OCI-LY7 (cell line): ENCODE results near the gene KCNA1. TPM values are rescaled to one million over a fixed set of nuclear protein-coding genes. Genes with fewer than 3 reads are reported as not detected.

Source experiments
- BruUV-seq: library from RNA; stranded (reverse); fragments of 400-500 nt; replicated peaks from 2 replicates; lab custom pipeline; 2021; lab: Mats Ljungman, UMichigan
- CTCF ChIA-PET: fragments of 300-600 bp; sonication (Branson Sonifier 250); formaldehyde crosslinking; loops from one replicate; lab custom pipeline; 2022; ENCODE audit warnings: antibody characterized with exemption; ENCODE audit not compliant: unreplicated experiment; lab: Charles Lee
- POLR2A ChIA-PET: fragments of 300-600 bp; sonication (Branson Sonifier 250); formaldehyde crosslinking; loops from one replicate; lab custom pipeline; 2022; ENCODE audit warnings: antibody characterized with exemption; lab: Charles Lee
- DNase-seq: peaks from one replicate; pipeline ENCODE4 v3.0.0-alpha.2; 2015; ENCODE audit warnings: low spot score
- H2AFZ ChIP-seq: fragments of 200-600 bp; sonication (generic), shearing (Covaris generic); 2 replicates; pipeline ENCODE4 v1.6.1; 2014; ENCODE audit warnings: mild to moderate bottlenecking, antibody characterized with exemption, low read length, moderate library complexity
- H3K27ac ChIP-seq: fragments of 200-600 bp; sonication (generic); 2 replicates; pipeline ENCODE4 v1.5.1; 2014; ENCODE audit warnings: mixed run types, low read depth, mild to moderate bottlenecking, moderate library complexity, low read length, inconsistent platforms; ENCODE audit not compliant: poor library complexity, severe bottlenecking
- H3K36me3 ChIP-seq: fragments of 200-600 bp; sonication (generic); 2 replicates; pipeline ENCODE4 v1.6.1; 2014; ENCODE audit warnings: mild to moderate bottlenecking, antibody characterized with exemption, low read length, moderate library complexity, mixed read lengths; ENCODE audit not compliant: insufficient read depth
- H3K4me1 ChIP-seq: fragments of 200-600 bp; sonication (generic); 2 replicates; pipeline ENCODE4 v1.5.1; 2014; ENCODE audit warnings: mild to moderate bottlenecking, low read length; ENCODE audit not compliant: insufficient read depth, poor library complexity, severe bottlenecking
- H3K4me2 ChIP-seq: fragments of 200-600 bp; sonication (generic); 2 replicates; pipeline ENCODE4 v1.6.1; 2014; ENCODE audit warnings: mild to moderate bottlenecking, low read length
- H3K4me3 ChIP-seq: fragments of 200-600 bp; sonication (generic); 2 replicates; pipeline ENCODE4 v1.5.1; 2014; ENCODE audit warnings: mild to moderate bottlenecking, low read depth, low read length; ENCODE audit not compliant: poor library complexity, severe bottlenecking
- H3K79me2 ChIP-seq: fragments of 200-600 bp; sonication (generic); 2 replicates; pipeline ENCODE4 v1.6.1; 2016; ENCODE audit warnings: low read depth, mild to moderate bottlenecking, low read length, moderate library complexity, mixed read lengths; ENCODE audit not compliant: insufficient read depth
- H3K9me2 ChIP-seq: fragments of 200-600 bp; sonication (generic); 2 replicates; pipeline ENCODE4 v1.6.1; 2016; ENCODE audit warnings: mild to moderate bottlenecking, low read length, mixed read lengths; ENCODE audit not compliant: insufficient read depth
- H3K9me3 ChIP-seq: fragments of 200-600 bp; sonication (generic); 2 replicates; pipeline ENCODE4 v1.6.1; 2014; ENCODE audit warnings: mild to moderate bottlenecking, mixed run types, low read length, mixed read lengths
- H4K20me1 ChIP-seq: fragments of 200-600 bp; sonication (generic); 2 replicates; pipeline ENCODE4 v1.6.1; 2014; ENCODE audit warnings: mild to moderate bottlenecking, antibody characterized with exemption, low read length, moderate library complexity, mixed read lengths; ENCODE audit not compliant: insufficient read depth
- EZH2phosphoT487 ChIP-seq: fragments of 200-600 bp; sonication (generic); IDR thresholded peaks from 2 replicates; pipeline ENCODE4 v1.6.1; 2018; ENCODE audit warnings: low read depth, borderline replicate concordance, mild to moderate bottlenecking, mixed run types, antibody characterized with exemption, low read length, moderate library complexity, mixed read lengths
- intact Hi-C: fragments of 100-400 bp; cut with micrococcal nuclease; formaldehyde crosslinking; loops from one replicate; pipeline ENCODE4 v1.10.0; 2022; ENCODE audit not compliant: unreplicated experiment
- total RNA-seq, 2 experiments: library from RNA; depleted of rRNA in 1 of 2; stranded (reverse); fragments of >200 nt in 1 of 2; shearing (Covaris generic) in 1 of 2; gene quantifications; 2 replicates each; pipeline ENCODE4 v1.2.3, GENCODE V29; 2014 to 2022
- TF ChIP-seq, protein P1 (sequence below): fragments of 200-600 bp; sonication (generic); conservative IDR thresholded peaks from 2 replicates; pipeline ENCODE4 v1.5.1; 2014; ENCODE audit warnings: mild to moderate bottlenecking, antibody characterized with exemption, low read length, moderate library complexity, mixed read lengths

The KCNA1 gene
- total RNA-seq, 2 experiments from 2014 or later, result not detected

DNA sequence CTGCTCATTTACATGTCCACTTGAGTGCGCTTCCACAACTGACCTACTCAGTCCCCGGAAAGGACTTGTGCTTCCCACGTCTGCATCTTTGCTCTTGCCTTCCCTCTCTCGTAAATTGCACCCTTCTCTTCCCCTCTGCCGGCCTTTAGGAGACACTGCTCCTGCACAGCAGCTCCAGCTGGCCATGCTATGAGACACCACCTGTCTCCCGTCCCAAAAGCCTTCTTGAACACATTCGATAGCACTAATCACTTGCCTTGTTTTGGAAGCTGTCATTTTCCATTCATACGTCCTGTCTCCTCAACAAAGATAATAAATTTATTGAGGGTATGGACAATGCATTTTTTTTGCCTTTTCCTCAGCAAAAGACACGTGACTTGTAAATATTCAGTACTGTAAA, 15.7 kb upstream of the KCNA1 start:
- Histone ChIP-seq H3K4me2 (no peak overlapping the region), H3K4me3 (no peak overlapping the region), H3K9me3 (no peaks in the 10 kb centered on the region), H3K79me2 (no peaks in the 10 kb centered on the region), H3K36me3 (no peaks in the 10 kb centered on the region), H3K27ac (no peak overlapping the region), H4K20me1 (no peaks in the 10 kb centered on the region), H2AFZ (no peak overlapping the region), H3K4me1 (no peaks in the 10 kb centered on the region), H3K9me2 (no peaks in the 10 kb centered on the region)
- intact Hi-C loops, result no loop called here
- BruUV-seq, result no TSS peak
- TF ChIP-seq, protein P1, sequence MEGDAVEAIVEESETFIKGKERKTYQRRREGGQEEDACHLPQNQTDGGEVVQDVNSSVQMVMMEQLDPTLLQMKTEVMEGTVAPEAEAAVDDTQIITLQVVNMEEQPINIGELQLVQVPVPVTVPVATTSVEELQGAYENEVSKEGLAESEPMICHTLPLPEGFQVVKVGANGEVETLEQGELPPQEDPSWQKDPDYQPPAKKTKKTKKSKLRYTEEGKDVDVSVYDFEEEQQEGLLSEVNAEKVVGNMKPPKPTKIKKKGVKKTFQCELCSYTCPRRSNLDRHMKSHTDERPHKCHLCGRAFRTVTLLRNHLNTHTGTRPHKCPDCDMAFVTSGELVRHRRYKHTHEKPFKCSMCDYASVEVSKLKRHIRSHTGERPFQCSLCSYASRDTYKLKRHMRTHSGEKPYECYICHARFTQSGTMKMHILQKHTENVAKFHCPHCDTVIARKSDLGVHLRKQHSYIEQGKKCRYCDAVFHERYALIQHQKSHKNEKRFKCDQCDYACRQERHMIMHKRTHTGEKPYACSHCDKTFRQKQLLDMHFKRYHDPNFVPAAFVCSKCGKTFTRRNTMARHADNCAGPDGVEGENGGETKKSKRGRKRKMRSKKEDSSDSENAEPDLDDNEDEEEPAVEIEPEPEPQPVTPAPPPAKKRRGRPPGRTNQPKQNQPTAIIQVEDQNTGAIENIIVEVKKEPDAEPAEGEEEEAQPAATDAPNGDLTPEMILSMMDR, result no peak
- no peak for TF ChIP-seq EZH2phosphoT487
- POLR2A ChIA-PET, result interaction anchor here (0.6 kb wide), 1 partner anchor 800 kb away, joined by 4 read pairs; no protein-coding TSS in a partner anchor
- no peak for DNase-seq
- CTCF ChIA-PET, result no interaction called here

DNA sequence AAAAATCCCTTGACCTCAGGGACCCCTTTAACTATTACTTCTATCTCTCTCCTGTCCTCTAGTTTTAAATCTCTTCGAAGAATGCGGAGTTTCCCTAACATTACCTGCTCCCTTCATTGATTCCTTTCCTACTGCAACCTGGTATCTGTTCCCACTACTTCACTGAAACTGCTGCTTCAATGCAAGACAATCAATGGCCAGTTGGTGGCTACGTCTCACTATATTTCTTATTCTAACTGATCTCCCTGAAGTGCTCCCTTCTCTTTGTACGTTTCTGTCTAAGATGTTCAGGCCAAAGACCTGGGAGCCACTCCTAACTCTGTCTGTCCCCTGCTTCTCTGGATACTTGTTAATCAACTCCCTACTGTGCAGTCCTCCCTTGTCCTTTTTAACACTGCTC, 10.3 kb upstream of the KCNA1 start:
- Histone ChIP-seq H3K79me2 (no peaks in the 10 kb centered on the region), H4K20me1 (no peaks in the 10 kb centered on the region), H3K4me1 (no peaks in the 10 kb centered on the region), H3K4me3 (no peak overlapping the region), H3K27ac (no peak overlapping the region), H3K9me3 (no peaks in the 10 kb centered on the region), H2AFZ (no peak overlapping the region), H3K36me3 (no peaks in the 10 kb centered on the region), H3K9me2 (no peaks in the 10 kb centered on the region), H3K4me2 (no peak overlapping the region)
- BruUV-seq, result no TSS peak
- ChIA-PET POLR2A (no interaction called here), CTCF (no interaction called here)
- intact Hi-C loops, result no loop called here
- DNase-seq, result no peak
- TF ChIP-seq, protein P1, result peak; percentile 52
- TF ChIP-seq EZH2phosphoT487, result no peak

DNA sequence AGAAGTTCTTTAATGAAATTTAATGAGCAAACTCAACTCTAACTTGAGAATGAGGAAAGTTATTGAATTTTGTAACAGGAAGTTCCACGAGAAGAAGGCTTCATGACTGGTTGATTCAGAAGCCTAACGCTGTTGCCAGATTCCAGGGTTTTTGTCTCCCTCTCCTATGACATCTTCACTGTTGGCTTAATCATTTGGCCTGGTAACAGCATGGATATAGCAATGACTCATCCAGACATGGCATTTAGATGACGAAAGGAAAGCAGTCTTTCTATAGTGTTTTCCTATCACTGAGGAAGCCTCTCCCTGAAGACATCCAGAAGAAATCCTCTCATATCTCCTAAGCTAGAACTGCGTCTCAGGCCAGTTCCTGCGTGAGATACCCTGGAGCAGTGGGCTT, 9.4 kb upstream of the KCNA1 start:
- Histone ChIP-seq H3K27ac (no peak overlapping the region), H3K9me2 (no peaks in the 10 kb centered on the region), H4K20me1 (no peaks in the 10 kb centered on the region), H3K36me3 (no peaks in the 10 kb centered on the region), H3K9me3 (no peaks in the 10 kb centered on the region), H2AFZ (no peak overlapping the region), H3K4me2 (no peak overlapping the region), H3K4me1 (no peaks in the 10 kb centered on the region), H3K79me2 (no peaks in the 10 kb centered on the region), H3K4me3 (no peak overlapping the region)
- no peak for DNase-seq
- BruUV-seq, result no TSS peak
- intact Hi-C loops, result no loop called here
- TF ChIP-seq EZH2phosphoT487, result no peak
- TF ChIP-seq, protein P1, result no peak
- POLR2A ChIA-PET, result no interaction called here
- CTCF ChIA-PET, result no interaction called here
